Esophagus squamous epithelium (tissue), 4 donors: ENCODE results near the gene EFNA4.

Experiments
- POLR2A ChIP-seq, 4 donors: fragments of 450-650 bp; IDR thresholded peaks; one replicate each; pipeline ENCODE4 v1.6.1; 2017; ENCODE audit warnings: antibody characterized with exemption in 4 of 4, mild to moderate bottlenecking in 4 of 4, moderate library complexity in 3 of 4
- TF ChIP-seq, protein P1 (sequence below), 6 experiments: fragments of 450-650 bp in 4 of 6; fragments of 200-600 bp in 2 of 6; sonication (generic) in 2 of 6; IDR thresholded peaks; one replicate each; pipeline ENCODE4 v1.5.1; 2016 to 2019; ENCODE audit warnings: antibody characterized with exemption in 6 of 6, mild to moderate bottlenecking in 4 of 6, moderate library complexity in 4 of 6

DNA sequence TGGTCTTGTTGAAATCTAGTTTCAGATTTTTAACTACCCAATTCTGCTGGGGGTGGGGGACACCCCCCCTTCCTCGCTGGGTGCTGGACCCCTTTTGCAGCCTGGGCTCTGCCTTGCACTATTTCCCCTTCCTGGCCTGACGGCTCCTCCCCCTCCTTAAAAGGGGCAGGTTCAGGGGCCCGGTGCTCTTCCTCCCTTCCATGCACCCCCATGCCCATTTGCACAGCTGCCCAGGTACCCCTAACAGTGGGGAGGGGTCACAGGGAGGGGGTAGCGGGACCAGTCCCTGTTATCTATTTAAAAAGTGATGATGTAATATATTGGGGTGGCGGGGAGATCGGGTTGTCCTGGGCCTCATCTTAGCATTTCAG, 45.6 kb upstream of the EFNA4 start:
- TF ChIP-seq, protein P1, sequence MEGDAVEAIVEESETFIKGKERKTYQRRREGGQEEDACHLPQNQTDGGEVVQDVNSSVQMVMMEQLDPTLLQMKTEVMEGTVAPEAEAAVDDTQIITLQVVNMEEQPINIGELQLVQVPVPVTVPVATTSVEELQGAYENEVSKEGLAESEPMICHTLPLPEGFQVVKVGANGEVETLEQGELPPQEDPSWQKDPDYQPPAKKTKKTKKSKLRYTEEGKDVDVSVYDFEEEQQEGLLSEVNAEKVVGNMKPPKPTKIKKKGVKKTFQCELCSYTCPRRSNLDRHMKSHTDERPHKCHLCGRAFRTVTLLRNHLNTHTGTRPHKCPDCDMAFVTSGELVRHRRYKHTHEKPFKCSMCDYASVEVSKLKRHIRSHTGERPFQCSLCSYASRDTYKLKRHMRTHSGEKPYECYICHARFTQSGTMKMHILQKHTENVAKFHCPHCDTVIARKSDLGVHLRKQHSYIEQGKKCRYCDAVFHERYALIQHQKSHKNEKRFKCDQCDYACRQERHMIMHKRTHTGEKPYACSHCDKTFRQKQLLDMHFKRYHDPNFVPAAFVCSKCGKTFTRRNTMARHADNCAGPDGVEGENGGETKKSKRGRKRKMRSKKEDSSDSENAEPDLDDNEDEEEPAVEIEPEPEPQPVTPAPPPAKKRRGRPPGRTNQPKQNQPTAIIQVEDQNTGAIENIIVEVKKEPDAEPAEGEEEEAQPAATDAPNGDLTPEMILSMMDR (IDR thresholded peaks at IDR 0.05): no peak
- no peak for TF ChIP-seq POLR2A (IDR thresholded peaks at IDR 0.05)
